GM08714 (cell line): ENCODE measurements around the gene CAPSL.
"Not testable (repeated sequence)": the region's sequence is repeated elsewhere in the genome, so short reads cannot be mapped to it uniquely, and the experiment has no call there.

Experiments used
- H3K4me3 ChIP-seq: fragments of 200-500 bp; sonication (Bioruptor generic); 2 replicates; pipeline ENCODE4 v1.5.1; 2014; ENCODE audit warnings: mild to moderate bottlenecking, low read length, inconsistent platforms
- ZNF274 ChIP-seq: IDR thresholded peaks from 2 replicates; pipeline ENCODE4 v1.6.1; 2012; ENCODE audit warnings: mild to moderate bottlenecking, low read depth, low read length

CAPSL gene

DNA sequence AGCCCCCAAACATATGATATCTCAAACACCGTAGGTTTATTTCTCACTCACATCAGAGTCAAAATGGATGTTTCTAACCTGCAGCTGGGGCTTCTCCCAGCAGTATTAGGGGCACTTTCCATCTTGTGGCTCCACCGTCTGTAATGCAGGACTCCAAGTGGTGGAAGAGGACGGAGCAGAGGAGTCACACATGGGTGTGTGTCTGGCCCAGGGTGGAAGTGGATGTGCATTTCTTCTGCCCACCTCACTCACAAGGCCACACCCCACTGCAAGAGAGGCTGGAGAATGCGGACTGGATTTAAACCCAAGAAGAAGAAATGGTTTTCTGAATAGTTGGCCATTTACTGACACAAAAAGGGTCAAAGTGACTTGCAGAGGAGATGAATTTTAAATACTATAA lies 67.8 kb downstream of the CAPSL start:
- no peak for TF ChIP-seq ZNF274
- no peak overlapping the region for H3K4me3 ChIP-seq

DNA sequence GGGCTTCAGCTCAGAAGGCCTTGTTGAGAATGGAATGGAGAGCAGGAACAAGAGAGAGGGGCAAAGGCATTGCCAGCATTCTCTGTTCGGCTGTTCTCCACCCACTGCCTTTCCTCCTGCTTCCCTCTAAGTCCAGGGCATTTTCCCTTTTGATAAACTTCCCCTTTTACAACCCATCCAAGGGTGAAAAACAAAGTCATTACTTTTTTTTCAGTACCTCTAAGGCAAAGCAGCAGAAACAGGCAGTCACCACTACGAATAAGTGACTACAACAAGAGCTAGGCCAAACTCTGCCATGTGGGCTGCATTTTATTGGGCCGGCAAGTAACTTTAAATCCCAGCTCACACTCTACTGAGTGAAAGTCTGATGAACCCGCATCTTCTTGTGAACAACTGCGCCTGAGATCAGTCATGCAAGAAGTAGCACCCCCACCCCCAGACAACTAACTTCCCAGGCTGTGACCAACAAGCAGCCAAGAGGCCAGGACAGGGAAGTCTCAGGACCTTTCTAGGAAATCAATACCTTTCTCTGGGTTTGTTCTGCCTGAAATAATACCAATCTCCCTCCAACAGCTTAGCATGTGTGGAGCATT lies 68.6 kb downstream of the CAPSL start:
- no peak for TF ChIP-seq ZNF274
- no peak overlapping the region for H3K4me3 ChIP-seq

DNA sequence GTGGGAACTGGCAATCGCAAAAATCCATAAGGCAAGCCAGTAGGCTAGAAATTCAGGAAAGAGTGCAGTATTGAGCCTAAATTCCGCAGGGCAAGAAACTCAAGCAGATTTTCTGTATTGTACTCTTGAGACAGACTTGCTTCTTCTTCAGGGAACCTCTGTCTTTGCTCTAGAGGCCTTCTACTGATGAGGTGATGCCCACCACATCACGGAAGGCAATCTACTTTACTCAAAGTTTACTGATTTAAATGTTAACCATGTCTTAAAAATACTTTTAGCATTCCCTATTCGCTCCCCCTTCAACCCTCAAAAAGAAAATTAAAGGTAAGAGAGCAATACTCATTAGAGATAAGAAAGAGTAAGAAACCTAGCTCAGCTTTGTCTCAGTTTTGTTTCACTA lies 70.4 kb downstream of the CAPSL start:
- H3K4me3 ChIP-seq: no peak overlapping the region
- TF ChIP-seq ZNF274: no peak

DNA sequence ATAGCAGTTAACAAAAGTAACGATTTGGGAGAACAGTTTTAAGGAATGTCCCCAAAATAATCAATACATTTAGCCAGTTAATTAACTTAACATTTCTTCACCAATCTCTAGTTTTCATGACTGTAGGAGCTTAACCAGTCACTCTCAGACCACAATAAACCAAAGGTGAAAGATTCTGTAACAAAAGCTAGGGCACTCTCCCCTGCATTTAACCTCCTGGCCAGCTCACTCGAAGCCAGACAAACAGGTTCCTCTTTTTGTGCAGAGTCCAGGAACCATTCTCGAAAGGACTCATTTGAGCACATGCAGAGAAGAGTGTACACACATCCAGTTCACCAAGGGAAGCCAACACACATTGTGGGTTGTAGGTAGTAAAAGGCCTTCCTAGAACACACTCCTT lies 75.3 kb downstream of the CAPSL start:
- H3K4me3 ChIP-seq: no peak overlapping the region
- TF ChIP-seq ZNF274: no peak

DNA sequence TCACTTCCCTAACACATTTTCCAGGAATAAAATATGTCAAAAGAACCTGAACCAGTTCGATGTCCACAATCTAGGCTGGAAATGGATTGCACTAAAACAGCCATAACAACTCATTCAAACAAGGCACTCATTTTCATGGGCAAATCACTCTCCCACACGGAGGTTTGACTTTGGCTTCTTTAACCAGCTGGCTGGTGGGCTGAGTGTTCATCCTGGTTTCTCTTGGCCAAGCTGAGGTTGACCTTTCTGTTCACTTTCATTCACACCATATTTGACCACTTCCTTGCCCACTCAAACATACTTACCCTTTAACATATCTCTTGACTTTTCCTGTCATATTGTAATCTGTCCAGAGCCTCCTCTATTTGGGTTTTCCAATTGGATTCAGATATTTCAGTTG lies 76.3 kb downstream of the CAPSL start:
- no peak for TF ChIP-seq ZNF274

DNA sequence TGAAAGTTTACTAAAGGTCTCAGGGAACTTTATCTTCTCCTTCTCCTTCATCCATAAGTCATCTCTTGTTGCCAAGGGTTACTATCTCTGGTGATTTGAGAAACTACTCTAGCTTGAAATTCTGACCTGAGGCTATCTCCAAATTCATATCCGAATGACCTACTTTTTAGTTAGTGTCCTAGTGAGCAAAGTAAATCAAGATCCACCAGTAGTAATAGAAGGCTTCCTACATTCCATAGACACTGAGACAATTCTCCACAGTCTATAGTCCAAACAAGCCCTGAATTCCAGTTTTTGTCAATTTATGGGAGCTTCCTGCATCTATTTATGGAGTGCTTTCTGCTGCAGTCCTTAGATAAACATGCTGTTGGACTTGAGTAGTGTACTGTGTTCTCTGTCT lies 76.7 kb downstream of the CAPSL start:
- no peak for TF ChIP-seq ZNF274
- H3K4me3 ChIP-seq: no peak overlapping the region

More for the DNA sequence above, 76.3 kb downstream of the CAPSL start:
- H3K4me3 ChIP-seq: no peak overlapping the region

DNA sequence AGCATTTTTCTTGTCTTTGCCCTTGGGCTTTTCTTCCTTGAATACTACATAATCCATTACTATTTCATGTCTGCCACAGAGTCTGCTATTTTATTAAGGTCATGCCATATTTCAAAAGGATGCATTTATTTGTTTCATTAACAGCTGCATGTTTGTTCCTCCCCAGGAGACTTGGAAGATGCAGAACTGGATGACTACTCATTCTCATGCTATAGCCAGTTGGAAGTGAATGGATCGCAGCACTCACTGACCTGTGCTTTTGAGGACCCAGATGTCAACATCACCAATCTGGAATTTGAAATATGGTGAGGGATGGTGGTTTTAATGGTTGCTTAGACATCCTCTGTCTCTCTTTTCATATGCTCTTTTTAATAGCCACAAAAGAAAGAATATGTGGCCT lies 77.7 kb downstream of the CAPSL start:
- no peak overlapping the region for H3K4me3 ChIP-seq

DNA sequence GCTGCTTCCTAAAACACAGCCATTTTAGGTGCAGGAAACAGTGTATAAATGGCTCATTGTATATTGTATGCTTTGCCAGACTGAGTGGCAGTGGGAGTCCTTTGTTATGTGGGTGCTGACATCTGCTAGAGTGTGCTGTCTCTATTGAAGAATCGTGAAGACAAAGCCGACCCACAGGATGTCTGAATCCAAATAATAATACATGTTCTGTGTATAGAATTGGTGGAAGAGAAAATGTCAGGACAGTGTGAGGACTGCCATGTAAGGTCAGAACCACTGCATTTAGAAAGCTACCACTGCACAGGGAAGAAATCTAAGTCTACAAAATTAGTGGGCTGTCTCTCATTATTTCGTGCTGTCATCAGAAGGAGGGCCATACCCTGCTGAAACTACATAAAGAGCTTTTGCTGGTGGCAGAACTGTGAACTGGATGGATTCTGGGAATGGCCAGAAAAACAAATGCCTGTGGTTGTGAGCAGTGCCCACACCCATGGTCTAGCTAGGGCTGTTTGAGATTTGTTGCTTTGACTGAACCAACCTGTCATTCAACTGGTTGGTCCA lies 79.2 kb downstream of the CAPSL start:
- H3K4me3 ChIP-seq: no peak overlapping the region

More for the DNA sequence above, 77.7 kb downstream of the CAPSL start:
- TF ChIP-seq ZNF274: no peak

DNA sequence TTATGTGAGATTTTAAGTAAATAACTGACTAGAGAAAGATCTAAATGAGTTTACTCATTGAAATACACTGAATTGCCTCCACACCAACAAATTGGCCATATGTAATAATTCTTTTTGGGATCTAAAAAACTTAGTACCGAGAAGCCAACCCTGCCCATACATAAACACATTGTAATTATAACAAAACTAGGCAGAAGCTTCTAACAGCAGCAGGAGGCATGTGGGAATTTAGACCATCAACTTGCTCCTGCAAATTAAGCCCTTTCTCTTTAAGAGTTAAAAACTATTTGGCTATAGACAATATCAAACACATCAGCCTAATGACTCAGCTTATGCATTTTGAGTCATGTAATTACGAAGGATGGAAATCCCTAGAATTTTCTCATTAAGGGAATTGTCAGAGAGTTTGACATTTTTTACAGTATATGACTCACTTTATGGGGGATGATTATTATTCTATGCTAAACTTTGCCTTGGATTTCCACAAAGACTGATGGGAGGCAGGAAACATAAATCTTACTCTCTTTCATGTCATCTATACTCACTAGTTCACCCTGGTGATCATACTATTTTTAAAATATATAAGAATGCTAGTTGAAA lies 80.7 kb downstream of the CAPSL start:
- no peak overlapping the region for H3K4me3 ChIP-seq
- no peak for TF ChIP-seq ZNF274

More for the DNA sequence above, 79.2 kb downstream of the CAPSL start:
- TF ChIP-seq ZNF274: no peak

DNA sequence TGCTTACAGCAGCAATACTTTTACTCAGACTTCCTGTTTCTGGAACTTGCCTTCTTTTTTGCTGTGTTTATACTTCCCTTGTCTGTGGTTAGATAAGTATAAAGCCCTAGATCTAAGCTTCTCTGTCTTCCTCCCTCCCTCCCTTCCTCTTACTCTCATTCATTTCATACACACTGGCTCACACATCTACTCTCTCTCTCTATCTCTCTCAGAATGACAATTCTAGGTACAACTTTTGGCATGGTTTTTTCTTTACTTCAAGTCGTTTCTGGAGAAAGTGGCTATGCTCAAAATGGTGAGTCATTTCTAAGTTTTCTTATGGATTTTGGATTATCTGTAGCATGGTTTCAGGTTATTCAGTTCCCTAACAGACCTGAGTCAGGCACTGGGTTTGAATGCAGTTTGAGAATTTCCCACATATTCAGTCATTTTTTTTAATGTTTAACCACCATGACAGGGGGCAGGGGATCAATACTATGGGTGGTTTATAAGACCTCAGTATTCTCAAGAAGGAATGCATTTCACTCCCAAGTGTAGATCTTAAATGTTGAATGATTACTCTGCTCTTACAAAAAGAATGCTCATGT lies 81.6 kb downstream of the CAPSL start, which contains the start of gene IL7R:
Gene IL7R, plus strand, starts transcription at position 127 of the 587 bp plus-strand sequence. Its CDS starts 87 bp downstream, at position 214.
- no peak within 1 kb of the TSS for H3K4me3 ChIP-seq

DNA sequence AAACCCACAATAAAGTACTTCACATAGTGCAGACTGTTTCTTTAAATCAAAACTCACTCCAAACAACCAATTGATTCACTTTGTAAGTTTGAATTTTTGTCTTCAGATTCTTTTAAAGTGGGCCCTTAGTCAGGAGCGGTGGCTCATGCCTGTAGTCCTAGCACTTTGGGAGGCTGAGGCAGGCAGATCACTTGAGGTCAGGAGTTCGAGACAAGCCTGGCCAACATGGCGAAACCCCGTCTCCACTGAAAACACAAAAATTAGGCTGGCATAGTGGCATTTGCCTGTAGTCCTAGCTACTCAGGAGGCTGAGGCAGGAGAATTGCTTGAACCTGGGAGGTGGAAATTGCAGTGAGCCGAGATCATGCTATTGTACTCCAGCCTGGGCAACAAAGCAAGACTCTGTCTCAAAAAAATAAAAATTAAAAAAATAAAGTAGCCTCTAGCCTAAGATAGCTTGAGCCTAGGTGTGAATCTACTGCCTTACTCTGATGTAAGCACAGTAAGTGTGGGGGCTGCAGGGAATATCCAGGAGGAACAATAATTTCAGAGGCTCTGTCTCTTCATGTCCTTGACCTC lies 82.1 kb downstream of the CAPSL start:
- H3K4me3 ChIP-seq: not testable (repeated sequence)

More for the DNA sequence above, 81.6 kb downstream of the CAPSL start, which contains the start of gene IL7R:
- no peak for TF ChIP-seq ZNF274

DNA sequence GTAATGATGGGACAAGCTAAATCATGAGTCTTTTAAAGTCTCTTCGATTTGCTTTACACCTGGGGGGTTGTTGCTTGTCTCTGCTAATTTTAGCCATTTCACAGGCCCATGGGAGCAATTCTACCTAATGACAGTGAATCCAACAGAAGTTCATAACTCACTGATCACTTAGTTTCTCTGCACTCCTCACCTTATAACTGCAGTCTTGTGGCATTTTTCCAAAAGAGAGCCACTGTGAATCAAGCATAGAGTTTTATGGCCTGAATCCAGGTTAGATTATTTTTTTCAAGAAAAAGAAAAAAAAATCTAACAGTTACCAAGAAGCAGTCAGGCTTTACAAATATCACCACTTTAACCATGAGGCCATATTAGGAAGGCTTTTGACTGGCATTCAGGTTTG lies 83.2 kb downstream of the CAPSL start:
- no peak overlapping the region for H3K4me3 ChIP-seq
- TF ChIP-seq ZNF274: no peak
